K562 (cell line): Measurements from ENCODE around the gene RHOC. TPM values are rescaled to one million over a fixed set of nuclear protein-coding genes. Genes with fewer than 3 reads are reported as not detected.
A peak's percentile ranks its signal among the peaks of the same experiment; 100 is the strongest.

Source experiments
- CAMTA2 ChIP-seq: fragments of 250-450 bp; sonication (Bioruptor Pico); conservative IDR thresholded peaks from 2 replicates; pipeline ENCODE4 v1.5.1; 2022
- CCNT2 ChIP-seq: IDR thresholded peaks from 2 replicates; pipeline ENCODE4 v1.6.1; 2011; ENCODE audit warnings: borderline replicate concordance, low read depth, mild to moderate bottlenecking, moderate library complexity, mixed read lengths, low read length; ENCODE audit not compliant: insufficient read length; ENCODE audit errors: extremely low read depth
- CTBP1 ChIP-seq: fragments of 450-650 bp; IDR thresholded peaks from 2 replicates; pipeline ENCODE4 v1.6.1; 2016; ENCODE audit warnings: borderline replicate concordance
- EP400 ChIP-seq: fragments of 450-650 bp; IDR thresholded peaks from 2 replicates; pipeline ENCODE4 v1.6.1; 2017; ENCODE audit warnings: antibody characterized with exemption, mild to moderate bottlenecking, moderate library complexity
- GABPA ChIP-seq: fragments of 200-800 bp; sonication (Bioruptor generic); conservative IDR thresholded peaks from 2 replicates; pipeline ENCODE4 v1.6.1; 2016; ENCODE audit warnings: low read depth, missing genetic modification characterization, missing compliant biosample characterization
- GATAD2B ChIP-seq: fragments of 450-650 bp; IDR thresholded peaks from 2 replicates; pipeline ENCODE4 v1.6.1; 2017; ENCODE audit warnings: mild to moderate bottlenecking, borderline replicate concordance
- HNRNPH1 ChIP-seq: fragments of 200-400 bp; formaldehyde crosslinking; optimal IDR thresholded peaks from 2 replicates; pipeline ENCODE3; 2017; ENCODE audit warnings: low read depth, mild to moderate bottlenecking, low read length, moderate library complexity
- KDM5B ChIP-seq: fragments of 200-600 bp; sonication (generic); IDR thresholded peaks from 2 replicates; pipeline ENCODE4 v1.6.1; 2012; ENCODE audit warnings: low read depth, mild to moderate bottlenecking, moderate library complexity, low read length, control low read depth, inconsistent platforms; ENCODE audit not compliant: insufficient replicate concordance
- MECOM ChIP-seq: fragments of 250-450 bp; sonication (Bioruptor Pico); IDR thresholded peaks from 2 replicates; pipeline ENCODE4 v1.8.0; 2022; ENCODE audit warnings: inconsistent platforms
- MTA1 ChIP-seq: fragments of 450-650 bp; IDR thresholded peaks from 2 replicates; pipeline ENCODE4 v1.6.1; 2017; ENCODE audit warnings: borderline replicate concordance
- RAD51 ChIP-seq: fragments of 450-650 bp; IDR thresholded peaks from 2 replicates; pipeline ENCODE4 v1.7.1; 2016; ENCODE audit warnings: low read depth, mild to moderate bottlenecking, borderline replicate concordance
- ZNF143 ChIP-seq: sonication (generic); formaldehyde crosslinking; IDR thresholded peaks from 2 replicates; pipeline ENCODE4 v1.9.0; 2022; ENCODE audit warnings: mild to moderate bottlenecking, missing genetic modification reagents
- ZNF41 ChIP-seq: fragments of 250-450 bp; sonication (Bioruptor Pico); conservative IDR thresholded peaks from 2 replicates; pipeline ENCODE4 v1.4.0; 2020; ENCODE audit warnings: mild to moderate bottlenecking
- ZNF696 ChIP-seq: fragments of 250-450 bp; sonication (Bioruptor Pico); conservative IDR thresholded peaks from 2 replicates; pipeline ENCODE4 v1.4.0; 2020; ENCODE audit warnings: mild to moderate bottlenecking, moderate library complexity
- polyA plus RNA-seq, 8 experiments: library from polyadenylated mRNA; depleted of rRNA in 4 of 8; stranded (reverse) in 5 of 8; unstranded in 3 of 8; fragments of >200 nt; fragmentation: Nextera tagmentation in 2 of 8; fragmentation: Illumina TruSeq in 1 of 8; extraction: Ambion mirVana in 2 of 8; extraction: Trizol in 1 of 8; gene quantifications; 2 replicates each; pipeline versions ENCODE4 v1.2.1 to v1.2.3, GENCODE V29; 2011 to 2014; ENCODE audit warnings: inconsistent platforms in 1 of 8, missing spikeins in 1 of 8
- total RNA-seq, 7 experiments: library from RNA; depleted of rRNA in 6 of 7; stranded (reverse); fragments of >200 nt in 6 of 7; fragmentation: Illumina TruSeq in 2 of 7; extraction: Trizol in 2 of 7; gene quantifications; 2 replicates each; pipeline versions ENCODE4 v1.2.1 to v1.2.3, GENCODE V29; 2011 to 2021; ENCODE audit warnings: low replicate concordance in 1 of 7
- TF ChIP-seq, protein P1 (sequence below): sonication (generic); formaldehyde crosslinking; IDR thresholded peaks from 2 replicates; pipeline ENCODE4 v1.9.0; 2022; ENCODE audit warnings: mild to moderate bottlenecking, missing genetic modification reagents
- TF ChIP-seq, protein P2 (sequence below): IDR thresholded peaks from 2 replicates; pipeline ENCODE4 v1.6.1; 2014; ENCODE audit warnings: antibody characterized with exemption
- TF ChIP-seq, protein P3 (sequence below): fragments of 250-450 bp; sonication (Bioruptor Pico); IDR thresholded peaks from 2 replicates; pipeline ENCODE4 v1.8.0; 2021; ENCODE audit warnings: borderline replicate concordance, mild to moderate bottlenecking, moderate library complexity; ENCODE audit not compliant: poor library complexity, severe bottlenecking
- TF ChIP-seq, protein P4 (sequence below): fragments of 450-650 bp; conservative IDR thresholded peaks from 2 replicates; pipeline ENCODE4 v1.6.1; 2016; ENCODE audit warnings: missing genetic modification characterization, low read depth, mild to moderate bottlenecking, missing compliant biosample characterization, moderate library complexity
- TF ChIP-seq, protein P5 (sequence below): sonication (generic); formaldehyde crosslinking; IDR thresholded peaks from 2 replicates; pipeline ENCODE4 v1.8.0; 2022; ENCODE audit warnings: mild to moderate bottlenecking, missing genetic modification reagents, borderline replicate concordance

The RHOC gene
- total and polyA plus RNA-seq, 9 of the 15 experiments (the other 6 are each of a cell fraction or from before 2014, with no cell fraction given): 35.2 to 364 (median 204) TPM

DNA sequence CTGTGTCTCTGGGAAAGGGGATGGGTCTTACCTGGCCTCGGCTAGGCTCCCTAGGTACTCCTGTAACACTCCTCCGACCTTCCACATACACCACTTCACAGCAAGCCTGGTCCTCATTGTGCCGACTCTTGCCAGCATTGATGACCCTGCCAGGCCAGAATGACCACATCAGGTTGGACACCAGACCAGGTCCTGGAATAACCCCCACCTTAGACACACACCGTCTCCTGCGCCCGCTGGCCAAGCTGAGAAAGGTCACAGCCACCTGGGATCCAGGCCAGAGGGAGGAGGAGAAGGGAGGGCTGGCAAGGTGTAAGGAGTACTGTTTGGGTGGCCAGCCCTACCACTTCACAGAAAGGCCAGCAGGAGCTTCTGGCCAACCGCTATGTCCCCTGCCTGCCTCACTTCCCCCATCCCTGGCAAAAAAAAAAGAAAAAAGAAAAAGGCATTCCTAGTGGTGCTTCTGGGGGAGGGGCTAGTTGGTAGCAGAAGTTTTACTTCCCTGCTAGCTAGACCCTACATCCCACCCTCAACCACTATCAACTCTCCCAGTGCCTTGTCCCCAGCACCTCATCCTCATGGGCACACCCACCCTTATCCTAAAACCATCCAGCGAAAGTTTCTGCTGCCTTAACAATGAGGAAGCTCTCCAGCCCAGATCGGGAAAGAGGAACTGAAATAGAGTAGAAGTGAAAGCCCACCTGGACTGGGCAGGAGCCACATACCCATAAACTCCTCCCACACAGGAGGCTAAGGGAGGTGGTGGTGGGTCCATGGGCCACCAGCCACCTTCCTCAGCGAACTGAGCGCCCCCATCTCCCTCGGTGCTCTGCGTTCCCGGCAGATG, 6.8 kb upstream of the RHOC start (continued):
- TF ChIP-seq, protein P1, sequence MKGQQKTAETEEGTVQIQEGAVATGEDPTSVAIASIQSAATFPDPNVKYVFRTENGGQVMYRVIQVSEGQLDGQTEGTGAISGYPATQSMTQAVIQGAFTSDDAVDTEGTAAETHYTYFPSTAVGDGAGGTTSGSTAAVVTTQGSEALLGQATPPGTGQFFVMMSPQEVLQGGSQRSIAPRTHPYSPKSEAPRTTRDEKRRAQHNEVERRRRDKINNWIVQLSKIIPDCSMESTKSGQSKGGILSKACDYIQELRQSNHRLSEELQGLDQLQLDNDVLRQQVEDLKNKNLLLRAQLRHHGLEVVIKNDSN (CRISPR knock-in tag): no peak
- no peak for TF ChIP-seq CCNT2
- TF ChIP-seq EP400: no peak
- no peak for TF ChIP-seq ZNF143 (CRISPR knock-in tag)
- TF ChIP-seq CTBP1: peak; percentile 60
- no peak for TF ChIP-seq HNRNPH1
- TF ChIP-seq RAD51: no peak
- TF ChIP-seq GATAD2B: no peak
- TF ChIP-seq, protein P2, sequence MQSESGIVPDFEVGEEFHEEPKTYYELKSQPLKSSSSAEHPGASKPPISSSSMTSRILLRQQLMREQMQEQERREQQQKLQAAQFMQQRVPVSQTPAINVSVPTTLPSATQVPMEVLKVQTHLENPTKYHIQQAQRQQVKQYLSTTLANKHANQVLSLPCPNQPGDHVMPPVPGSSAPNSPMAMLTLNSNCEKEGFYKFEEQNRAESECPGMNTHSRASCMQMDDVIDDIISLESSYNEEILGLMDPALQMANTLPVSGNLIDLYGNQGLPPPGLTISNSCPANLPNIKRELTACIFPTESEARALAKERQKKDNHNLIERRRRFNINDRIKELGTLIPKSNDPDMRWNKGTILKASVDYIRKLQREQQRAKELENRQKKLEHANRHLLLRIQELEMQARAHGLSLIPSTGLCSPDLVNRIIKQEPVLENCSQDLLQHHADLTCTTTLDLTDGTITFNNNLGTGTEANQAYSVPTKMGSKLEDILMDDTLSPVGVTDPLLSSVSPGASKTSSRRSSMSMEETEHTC: no peak
- TF ChIP-seq, protein P3, sequence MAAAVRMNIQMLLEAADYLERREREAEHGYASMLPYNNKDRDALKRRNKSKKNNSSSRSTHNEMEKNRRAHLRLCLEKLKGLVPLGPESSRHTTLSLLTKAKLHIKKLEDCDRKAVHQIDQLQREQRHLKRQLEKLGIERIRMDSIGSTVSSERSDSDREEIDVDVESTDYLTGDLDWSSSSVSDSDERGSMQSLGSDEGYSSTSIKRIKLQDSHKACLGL: no peak
- peak; percentile 16 for TF ChIP-seq KDM5B
- no peak for TF ChIP-seq GABPA
- no peak for TF ChIP-seq CAMTA2 (CRISPR knock-in tag)
- no peak for TF ChIP-seq ZNF41 (CRISPR knock-in tag)
- no peak for TF ChIP-seq MTA1
- TF ChIP-seq, protein P4, sequence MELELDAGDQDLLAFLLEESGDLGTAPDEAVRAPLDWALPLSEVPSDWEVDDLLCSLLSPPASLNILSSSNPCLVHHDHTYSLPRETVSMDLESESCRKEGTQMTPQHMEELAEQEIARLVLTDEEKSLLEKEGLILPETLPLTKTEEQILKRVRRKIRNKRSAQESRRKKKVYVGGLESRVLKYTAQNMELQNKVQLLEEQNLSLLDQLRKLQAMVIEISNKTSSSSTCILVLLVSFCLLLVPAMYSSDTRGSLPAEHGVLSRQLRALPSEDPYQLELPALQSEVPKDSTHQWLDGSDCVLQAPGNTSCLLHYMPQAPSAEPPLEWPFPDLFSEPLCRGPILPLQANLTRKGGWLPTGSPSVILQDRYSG (tag): no peak
- no peak for TF ChIP-seq MECOM (CRISPR knock-in tag)
- TF ChIP-seq, protein P5, sequence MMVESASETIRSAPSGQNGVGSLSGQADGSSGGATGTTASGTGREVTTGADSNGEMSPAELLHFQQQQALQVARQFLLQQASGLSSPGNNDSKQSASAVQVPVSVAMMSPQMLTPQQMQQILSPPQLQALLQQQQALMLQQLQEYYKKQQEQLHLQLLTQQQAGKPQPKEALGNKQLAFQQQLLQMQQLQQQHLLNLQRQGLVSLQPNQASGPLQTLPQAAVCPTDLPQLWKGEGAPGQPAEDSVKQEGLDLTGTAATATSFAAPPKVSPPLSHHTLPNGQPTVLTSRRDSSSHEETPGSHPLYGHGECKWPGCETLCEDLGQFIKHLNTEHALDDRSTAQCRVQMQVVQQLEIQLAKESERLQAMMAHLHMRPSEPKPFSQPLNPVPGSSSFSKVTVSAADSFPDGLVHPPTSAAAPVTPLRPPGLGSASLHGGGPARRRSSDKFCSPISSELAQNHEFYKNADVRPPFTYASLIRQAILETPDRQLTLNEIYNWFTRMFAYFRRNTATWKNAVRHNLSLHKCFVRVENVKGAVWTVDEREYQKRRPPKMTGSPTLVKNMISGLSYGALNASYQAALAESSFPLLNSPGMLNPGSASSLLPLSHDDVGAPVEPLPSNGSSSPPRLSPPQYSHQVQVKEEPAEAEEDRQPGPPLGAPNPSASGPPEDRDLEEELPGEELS (CRISPR knock-in tag): no peak
- no peak for TF ChIP-seq ZNF696 (CRISPR knock-in tag)
